DMS153 treated with DMSO at 0.1 percent for 48 hours (cell line): ENCODE data around the gene MTCL1.

Experiments used
- DNase-seq: peaks from one replicate; lab custom pipeline; 2025; ENCODE audit not compliant: unreplicated experiment; lab: John Stamatoyannopoulos, UW

The MTCL1 gene

DNA sequence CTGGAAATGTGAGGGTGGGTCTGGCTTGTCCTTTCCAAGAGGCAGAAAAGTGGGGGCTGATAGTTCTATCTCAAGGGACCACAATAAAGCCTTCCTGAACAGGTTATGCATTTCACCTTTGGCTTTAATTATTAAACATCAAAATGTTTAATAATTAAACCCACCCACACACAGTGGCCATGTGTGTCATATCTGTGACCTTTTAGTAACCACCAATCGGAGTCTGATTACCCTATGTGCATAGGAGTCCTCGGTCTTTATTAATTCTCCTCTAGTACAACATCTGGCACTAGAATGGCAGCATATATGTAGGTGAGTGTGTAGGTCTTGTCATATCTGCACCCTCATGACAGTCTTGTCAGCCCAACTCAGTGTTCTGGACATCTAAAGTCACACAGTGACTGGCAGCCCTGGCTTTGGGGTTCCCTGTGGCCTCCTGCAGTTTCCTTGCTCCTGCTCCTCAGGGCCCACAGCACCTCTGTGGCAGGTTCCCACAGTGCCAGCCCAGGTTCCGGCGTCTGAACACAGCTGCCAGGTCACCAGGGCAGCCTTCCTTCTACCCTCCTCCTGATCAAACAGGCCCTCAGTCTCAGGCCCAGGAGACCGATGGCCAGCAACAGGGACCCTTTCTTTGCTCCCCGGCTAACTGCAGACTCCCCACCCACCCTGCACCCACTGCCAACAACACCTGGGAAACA is 100.9 kb downstream of the MTCL1 start:
- no peak for DNase-seq

- no peak for DNase-seq
These were observed 101.6 kb downstream of the MTCL1 start for GRCh38 chr18:8806798-8807487.

GRCh38 chr18:8807488-8807805 is 102.1 kb downstream of the MTCL1 start:
- DNase-seq, result no peak

GRCh38 chr18:8808001-8808400 is 102.6 kb downstream of the MTCL1 start:
- no peak for DNase-seq

DNA sequence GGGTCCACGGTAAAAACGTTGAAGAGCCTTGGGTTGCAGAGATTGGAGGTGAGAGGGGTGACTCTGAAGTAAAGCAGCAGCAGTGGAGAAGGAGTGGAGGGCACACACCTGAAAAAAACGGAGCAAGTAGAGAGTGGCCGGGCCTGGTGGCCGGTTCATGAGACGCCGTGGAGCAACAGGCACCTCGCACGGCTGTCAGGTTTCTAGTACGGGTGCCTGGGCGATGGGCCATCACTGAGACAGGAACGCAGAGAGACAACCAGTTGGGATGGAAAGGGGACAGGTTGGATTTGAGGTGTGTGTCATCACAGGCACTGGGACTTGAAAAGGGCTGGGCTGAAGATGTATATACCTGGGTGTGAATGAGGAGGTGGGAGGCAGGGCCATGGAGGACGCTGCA is 104.2 kb downstream of the MTCL1 start:
- DNase-seq, result no peak

DNA sequence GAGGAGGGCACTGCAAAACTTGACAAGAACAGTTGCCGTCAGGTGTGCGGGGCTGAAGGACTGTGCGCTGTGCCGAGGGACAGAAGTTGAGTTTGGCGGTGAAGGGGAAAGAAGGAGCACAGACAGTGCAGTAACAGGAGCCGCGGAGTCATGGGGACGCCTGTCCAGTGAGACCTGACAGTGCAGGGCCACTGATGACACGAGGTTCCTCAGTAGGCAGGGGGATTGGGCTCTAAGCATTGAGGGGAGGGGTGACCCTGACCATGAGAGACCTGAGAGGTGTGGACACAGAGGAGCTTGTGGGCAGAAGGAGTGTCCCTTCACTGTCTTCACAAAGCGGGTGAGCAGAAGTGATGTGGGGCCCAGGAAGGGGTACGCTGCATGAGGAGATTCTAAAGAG is 104.8 kb downstream of the MTCL1 start:
- DNase-seq, result no peak

DNA sequence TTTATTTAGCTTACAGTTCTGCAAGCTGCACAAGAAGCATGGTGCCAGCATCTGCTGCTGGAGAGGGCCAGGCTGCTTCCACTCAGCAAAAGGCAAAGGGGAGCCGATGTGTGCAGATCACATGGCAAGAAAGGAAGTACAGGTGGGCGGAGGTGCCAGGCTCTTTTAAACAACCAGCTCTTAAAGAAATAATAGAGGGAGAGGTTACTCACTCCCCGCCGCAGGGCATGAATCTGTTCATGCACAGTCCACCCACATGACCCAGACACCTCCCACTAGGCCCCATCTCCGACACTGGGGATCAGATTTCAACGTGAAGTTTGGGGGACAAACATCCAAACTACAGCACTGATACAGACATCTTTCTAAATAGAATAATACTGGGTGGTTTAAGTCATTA is 105.8 kb downstream of the MTCL1 start:
- DNase-seq, result no peak

- DNase-seq, result no peak
These were observed 107.3 kb downstream of the MTCL1 start for GRCh38 chr18:8812631-8813030.

- DNase-seq, result no peak
These were observed 108.3 kb downstream of the MTCL1 start for GRCh38 chr18:8813611-8814010.

GRCh38 chr18:8814206-8814605 is 108.8 kb downstream of the MTCL1 start:
- DNase-seq, result no peak

GRCh38 chr18:8816220-8816619 is 110.9 kb downstream of the MTCL1 start:
- DNase-seq, result no peak

DNA sequence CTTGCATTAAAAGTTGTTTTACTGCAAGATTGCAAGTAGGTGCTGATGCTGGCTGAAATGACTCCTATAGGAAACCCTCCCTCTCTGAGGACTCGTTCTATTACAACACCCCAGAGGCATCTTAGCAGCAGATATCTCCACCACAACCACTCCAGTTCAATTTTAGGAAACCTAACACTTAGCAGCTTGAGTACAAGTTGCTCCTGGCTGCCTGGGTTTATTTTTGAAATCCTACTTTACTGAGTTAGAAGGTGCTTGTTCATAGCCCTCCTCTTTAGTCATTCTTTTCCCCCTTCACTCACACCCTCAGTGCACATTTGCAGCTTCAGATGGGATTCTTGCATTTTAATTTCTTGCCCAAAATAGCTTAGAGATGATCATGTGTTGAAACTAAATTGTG is 111.5 kb downstream of the MTCL1 start:
- no peak for DNase-seq

DNA sequence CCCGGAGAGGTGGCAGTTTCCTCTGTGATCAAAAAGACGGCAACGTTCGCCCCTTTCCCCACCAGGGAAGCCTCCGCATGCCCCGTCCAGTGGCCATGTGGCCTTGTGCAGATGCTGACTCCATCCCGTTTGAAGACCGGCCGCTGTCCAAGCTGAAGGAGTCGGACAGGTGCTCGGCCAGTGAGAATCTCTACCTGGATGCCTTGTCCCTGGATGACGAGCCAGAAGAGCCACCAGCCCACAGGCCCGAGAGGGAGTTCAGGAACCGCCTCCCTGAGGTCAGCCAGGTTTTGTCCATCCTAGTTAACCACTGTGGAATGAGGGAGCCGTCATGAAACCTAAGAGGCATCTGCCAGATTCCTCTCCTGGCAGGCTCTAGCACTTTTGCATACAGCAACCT is 113.6 kb downstream of the MTCL1 start:
- DNase-seq, result no peak

- no peak for DNase-seq
These were observed 115.2 kb downstream of the MTCL1 start for GRCh38 chr18:8820396-8821082.

- no peak for DNase-seq
These were observed 115.7 kb downstream of the MTCL1 start for GRCh38 chr18:8821083-8821465.

DNA sequence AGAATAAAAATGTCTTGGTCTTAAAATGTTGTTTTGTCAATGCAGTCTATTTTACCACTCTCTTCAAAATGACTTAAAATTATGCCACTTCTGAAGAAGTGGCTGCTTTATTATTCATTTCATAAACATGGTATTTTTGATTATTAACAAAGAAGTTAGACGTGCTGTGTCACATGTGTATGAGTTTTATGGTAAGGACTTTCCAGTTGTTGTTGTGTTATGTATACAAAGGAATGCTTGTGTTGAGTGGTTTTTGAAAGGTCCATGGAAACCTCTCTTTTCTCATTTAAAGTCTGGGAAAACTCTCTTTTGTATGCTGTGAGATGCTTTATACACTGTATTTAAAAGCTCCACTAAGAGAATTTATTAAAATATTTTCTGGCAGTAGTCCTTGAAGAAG is 116.2 kb downstream of the MTCL1 start:
- DNase-seq, result no peak

GRCh38 chr18:8822643-8823042 is 117.3 kb downstream of the MTCL1 start:
- no peak for DNase-seq

GRCh38 chr18:8823530-8823929 is 118.2 kb downstream of the MTCL1 start:
- DNase-seq, result no peak

DNA sequence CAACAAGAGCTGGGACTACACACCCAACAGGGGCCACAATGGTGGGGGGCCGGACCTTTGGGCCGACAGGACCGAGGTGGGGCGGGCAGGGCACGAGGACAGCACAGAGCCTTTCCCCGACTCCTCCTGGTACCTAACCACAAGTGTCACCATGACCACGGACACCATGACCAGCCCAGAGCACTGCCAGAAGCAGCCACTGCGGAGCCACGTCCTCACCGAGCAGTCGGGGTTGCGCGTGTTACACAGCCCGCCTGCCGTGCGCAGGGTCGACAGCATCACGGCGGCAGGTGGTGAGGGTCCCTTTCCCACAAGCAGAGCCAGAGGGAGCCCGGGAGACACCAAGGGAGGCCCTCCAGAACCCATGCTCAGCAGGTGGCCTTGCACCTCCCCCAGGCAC is 119.5 kb downstream of the MTCL1 start:
- DNase-seq, result no peak

GRCh38 chr18:8825273-8825672 is 119.9 kb downstream of the MTCL1 start:
- no peak for DNase-seq

DNA sequence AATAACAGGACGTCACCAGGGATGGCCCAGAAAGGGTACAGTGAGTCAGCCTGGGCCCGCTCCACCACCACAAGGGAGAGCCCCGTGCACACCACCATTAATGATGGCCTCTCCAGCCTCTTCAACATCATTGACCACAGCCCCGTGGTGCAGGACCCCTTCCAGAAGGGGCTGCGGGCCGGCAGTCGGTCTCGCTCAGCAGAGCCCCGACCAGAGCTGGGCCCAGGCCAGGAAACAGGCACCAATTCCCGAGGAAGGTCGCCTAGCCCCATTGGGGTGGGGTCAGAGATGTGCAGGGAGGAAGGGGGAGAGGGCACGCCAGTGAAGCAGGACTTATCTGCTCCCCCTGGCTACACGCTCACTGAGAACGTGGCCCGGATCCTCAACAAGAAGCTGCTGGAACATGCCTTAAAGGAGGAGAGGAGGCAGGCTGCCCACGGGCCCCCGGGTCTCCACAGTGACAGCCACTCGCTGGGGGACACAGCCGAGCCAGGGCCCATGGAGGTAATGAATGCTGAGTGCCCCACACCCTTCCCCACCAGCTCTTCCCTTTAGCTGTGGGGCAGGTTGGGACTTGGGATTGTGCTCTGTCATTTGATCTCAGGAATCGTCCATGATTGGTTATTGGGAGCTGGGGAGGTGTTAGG is 120.5 kb downstream of the MTCL1 start:
- no peak for DNase-seq

- no peak for DNase-seq
These were observed 121.2 kb downstream of the MTCL1 start for GRCh38 chr18:8826514-8826913.
